Fibroblast of lung (primary cell): ENCODE data around the gene OR11A1.

Experiments used
- CTCF ChIP-seq, 2 donors: IDR thresholded peaks in 1 of 2; conservative IDR thresholded peaks in 1 of 2; 1 replicate in 1 of 2; 2 replicates in 1 of 2; pipeline ENCODE4 v1.5.1; 2011 to 2012; ENCODE audit warnings: low read length in 2 of 2, control low read depth in 1 of 2, inconsistent platforms in 1 of 2, low read depth in 1 of 2, mild to moderate bottlenecking in 1 of 2
- EZH2 ChIP-seq: IDR thresholded peaks from 2 replicates; pipeline ENCODE4 v1.5.1; 2012; ENCODE audit warnings: low read length, control low read depth, mild to moderate bottlenecking; ENCODE audit errors: missing control alignments

GRCh38 chr6:29451471-29452193, 5.2 kb downstream of the OR11A1 start:
- no peak for TF ChIP-seq CTCF (conservative IDR thresholded peaks at IDR 0.05 in 1 of 2, IDR thresholded peaks at IDR 0.05 in 1 of 2; ENCODE audit: low read depth in 1 of 2, low read length in 2 of 2)
- no peak for TF ChIP-seq EZH2
